GM21447 (cell line): ENCODE measurements around the gene PMM2.

ENCODE experiments used
- ATAC-seq: cut with Tn5 transposase; IDR thresholded peaks from one replicate; pipeline ENCODE4 v1.9.1; 2021; ENCODE audit not compliant: unreplicated experiment

PMM2 gene

DNA sequence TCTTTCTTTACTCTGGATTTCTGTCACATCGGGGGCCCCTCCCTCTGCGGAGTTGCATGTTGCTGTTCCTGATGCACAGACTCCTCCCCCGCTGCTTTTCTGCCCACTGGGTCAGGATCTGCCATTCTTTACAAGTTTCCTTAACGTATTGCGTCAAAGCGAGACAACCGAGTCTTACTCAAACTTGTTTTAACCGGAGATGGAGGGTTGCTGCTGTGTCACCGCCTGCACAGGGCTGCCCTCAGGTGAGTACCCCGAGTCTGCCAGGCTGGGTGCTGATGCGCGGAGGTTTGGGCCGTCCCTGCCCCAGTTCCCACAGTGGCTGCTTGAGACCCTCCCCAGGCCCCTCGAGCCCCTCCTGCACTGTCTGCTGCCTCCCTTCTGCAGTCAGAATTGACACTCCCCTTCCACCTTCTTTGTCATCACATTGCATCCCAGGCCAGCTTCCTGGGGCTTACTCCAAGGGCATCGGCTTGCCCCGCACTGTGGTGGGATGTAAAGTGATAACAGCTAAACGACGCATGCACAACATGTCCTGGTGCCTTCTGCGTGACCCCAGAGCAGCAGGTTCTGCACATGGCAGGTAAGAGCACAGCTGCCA, 51.9 kb downstream of the PMM2 start:
- no peak for ATAC-seq

DNA sequence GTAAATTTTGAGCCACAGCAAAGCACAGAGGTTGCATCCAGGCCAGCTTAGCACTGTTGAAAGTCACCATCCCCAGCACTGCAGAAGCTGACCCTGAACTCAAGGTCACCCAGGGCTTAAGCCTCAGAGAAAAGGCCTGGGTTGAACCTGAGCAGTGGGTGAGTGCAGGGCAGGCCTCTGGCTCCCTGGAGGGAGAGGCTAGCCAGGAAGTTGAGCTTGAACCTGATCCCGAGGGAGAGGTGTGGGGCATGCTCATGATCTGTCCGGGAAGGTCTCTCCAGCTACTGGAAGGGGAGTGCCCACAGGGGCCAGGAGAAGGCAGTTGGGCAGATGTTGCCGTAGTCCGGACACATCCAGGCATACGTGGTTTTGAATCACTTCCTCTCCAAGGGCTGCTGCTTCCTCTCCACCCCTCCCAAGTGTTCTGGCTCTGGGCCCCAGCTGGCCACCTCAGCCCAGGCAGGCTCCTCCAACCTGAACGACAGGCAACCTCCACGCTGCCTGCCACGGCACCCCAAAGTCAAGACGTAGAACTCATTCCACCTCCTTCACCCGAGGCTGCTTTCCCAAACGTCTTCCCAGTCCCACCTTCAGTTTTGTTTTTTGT, 52.7 kb downstream of the PMM2 start:
- no peak for ATAC-seq

DNA sequence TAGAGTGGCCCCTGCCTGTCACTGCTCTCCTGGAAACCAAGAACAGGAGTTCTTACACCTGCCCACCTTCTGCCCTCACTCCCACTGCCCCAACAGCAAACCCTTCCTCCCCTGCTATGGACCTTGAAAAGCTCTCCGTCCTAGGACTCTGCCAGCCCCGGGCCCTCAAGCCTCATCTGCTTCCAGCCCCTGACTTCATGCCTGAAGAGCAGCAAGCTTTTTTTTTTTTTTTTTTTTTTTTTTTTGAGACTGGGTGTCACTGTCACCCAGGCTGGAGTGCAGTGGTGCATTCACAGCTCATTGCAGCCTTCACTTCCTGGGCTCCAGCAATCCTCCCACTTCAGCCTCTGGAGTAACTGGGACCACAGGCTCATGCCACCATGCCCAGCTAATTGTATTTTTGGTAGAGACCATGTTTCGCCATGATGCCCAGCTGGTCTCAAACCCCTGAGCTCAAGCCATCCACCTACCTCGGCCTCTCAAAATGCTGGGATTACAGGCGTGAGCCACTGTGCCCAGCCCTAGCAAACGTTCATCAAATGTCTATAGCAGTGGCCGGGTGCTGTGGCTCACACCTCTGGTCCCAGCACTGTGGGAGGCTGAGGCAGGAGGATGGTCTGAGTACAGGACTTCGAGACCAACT, 54.2 kb downstream of the PMM2 start:
- no peak for ATAC-seq

DNA sequence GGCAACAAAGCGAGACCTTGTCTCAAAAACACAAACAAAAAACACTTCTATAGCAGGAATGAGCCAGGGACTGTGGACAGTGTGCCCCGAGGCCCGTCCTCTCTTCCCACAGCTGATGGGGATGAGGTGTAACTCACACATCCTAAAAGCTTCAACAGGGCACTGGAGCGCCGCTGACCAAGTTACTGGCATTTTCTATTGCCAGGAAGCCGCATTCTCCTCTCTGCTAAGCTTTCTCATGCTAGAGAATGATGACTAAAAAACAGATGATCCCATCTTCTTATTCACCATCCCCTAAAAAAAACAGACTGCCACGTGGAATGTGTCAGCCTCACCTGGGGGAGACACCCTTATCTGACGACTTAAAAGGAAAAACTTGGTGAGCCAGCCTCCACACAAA, 54.9 kb downstream of the PMM2 start:
- ATAC-seq = no peak

DNA sequence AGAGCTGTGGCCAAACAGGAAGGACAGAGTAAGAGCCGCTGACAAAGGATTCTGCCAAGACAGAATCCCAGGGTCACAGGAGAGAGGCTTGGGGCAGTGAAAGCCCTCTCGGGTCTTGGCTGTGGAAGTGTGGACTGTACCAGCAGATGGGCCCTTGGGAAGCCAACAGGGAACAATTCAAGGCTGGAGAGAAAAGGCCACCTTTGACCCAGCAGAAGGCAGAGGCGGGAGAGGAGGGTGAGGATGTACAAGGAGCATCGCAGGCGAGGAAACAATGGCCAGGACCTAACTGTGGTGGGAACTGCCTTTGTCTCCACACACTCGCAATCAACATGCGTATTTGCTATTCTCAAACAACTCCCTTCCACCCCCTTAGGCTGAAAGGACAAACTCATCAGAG, 55.5 kb downstream of the PMM2 start:
- no peak for ATAC-seq

DNA sequence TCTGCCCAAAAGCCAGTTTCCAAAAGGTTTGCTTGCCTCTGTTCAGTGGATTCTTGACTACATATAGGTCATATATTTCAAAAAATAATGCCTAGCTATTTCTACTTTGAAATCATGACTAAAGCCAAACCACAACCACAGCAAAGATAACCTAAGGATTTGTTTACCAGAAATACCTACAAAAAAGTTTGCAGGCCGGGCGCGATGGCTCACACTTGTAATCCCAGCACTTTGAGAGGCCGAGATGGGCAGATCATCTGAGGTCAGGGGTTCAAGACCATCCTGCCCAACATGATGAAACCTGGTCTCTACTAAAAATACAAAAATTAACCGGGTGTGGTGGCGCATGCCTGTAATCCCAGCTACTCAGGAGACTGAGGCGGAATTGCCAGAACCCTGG, 56.0 kb downstream of the PMM2 start:
- ATAC-seq = no peak

DNA sequence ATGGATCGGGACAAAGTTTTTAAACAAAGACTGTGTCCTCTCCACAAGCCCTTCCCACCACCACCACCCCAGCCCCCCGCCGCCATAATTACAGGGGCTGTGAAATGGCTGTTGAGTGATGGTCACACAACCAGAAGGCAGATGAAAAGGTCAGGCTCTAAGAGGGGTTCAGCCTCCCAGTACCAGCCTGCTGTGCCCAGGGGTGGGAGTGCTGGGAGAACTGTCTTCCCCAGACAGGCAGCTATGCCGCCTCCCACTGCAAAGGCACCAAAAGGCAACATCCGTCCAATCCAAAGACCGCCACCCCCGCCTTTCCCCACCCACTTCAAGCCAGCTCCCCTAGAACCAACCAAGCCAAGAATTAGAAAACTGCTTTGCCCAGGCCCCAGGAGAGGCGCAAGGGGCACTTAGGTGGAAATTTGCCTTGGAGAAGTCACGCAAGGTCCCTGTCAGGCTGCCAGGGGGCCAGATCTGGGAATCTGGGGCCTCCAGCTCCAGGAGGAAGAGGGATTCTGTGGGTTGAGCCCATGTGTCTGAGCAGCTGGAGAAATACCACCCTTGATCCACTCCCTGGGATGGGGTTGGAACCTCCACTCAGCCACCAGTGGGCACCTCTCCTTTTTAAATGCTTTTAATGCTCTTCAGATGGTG, 56.8 kb downstream of the PMM2 start:
- ATAC-seq = no peak

DNA sequence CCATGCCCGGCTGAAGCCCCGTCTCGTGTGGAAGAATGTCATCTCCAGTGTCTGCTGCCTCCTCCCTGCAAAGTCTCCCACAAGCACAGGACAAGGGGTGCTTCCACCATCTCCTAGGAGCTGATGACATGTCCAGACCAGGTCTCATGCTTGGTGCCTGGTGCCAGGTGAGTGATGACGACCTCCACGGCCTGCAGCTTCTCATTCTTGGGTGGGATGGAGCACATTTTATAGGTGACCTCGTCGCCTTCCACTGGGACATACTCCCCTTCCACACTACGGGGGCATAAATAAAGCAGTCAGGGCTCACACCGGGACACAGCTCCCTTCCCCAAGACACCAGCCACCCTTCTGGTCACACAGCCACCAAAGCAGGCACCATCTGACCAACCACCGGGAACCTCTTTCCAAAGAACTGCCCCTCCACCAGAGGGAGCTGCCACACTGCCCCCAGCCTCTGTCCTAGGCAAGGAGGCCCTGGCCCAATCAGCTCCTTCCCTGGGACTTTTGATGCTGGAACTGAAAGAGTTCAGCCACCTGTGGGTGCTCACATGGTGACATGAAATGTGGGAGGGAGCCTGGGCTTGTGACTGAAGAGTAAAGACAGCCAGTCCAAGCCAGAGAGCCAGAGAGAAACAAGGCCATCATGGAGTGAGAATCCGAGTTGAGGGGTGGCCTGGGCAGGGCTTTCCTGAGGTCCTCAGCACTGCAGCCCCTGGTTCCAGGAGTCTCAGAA, 57.6 kb downstream of the PMM2 start:
- no peak for ATAC-seq

DNA sequence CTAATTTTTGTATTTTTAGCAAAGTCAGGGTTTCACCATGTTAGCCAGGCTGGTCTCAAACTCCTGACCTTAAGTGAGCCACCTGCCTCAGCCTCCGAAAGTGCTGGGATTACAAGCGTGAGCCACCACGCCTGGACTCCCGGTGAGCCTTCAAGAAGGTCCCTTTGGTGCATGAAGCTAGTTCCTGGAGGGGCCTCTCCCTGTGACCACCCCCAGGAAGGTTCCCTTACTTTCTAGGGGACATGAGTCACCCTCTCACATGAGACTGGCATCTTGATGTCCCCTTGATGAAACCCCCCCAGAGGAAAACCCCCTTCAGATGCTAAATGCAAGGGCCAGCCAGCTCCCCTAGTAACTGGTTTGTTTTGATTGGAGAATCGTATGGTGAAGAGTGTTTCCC, 58.3 kb downstream of the PMM2 start:
- ATAC-seq = no peak

DNA sequence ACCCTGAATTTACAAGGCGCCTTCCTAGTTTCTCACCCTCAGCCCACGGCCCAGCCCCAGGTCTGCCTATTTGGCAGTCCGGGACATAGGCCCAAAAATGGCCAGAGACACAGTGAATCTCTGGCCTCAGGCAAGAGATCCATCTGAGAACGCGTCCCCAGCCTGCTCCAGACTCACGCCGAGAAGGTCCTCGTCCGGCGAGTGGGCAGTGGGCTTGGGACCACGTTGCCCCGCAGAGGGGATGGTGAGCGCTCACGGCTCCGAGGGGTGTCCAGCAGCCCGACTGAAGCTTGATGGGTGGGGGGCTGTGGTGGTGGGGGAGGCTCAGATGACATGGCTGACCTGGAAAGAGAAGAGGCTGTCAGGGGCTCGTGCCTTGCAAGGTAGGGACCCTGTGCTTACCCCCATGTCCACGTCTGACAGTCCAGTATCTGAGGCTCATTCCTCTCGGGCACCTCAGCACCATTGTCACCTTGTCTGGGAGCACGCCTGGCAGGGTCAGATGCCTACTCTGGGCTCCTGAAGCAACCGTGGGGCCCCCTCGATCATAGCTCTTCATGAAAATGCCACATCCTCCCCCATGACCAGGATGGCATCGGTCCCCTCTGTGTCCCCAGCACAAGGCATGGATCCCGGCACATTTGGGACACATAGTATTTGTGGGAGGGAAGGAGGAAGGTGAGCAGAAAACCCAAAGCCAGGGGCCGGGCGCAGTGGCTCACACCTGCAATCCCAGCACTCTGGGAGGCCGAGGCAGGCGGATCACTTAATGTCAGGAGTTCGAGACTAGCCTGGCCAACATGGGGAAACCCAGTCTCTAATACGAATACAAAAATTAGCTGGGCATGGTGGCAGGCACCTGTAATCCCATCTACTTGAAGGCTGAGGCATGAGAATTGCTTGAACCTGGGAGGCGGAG, 61.6 kb downstream of the PMM2 start:
- ATAC-seq = no peak

DNA sequence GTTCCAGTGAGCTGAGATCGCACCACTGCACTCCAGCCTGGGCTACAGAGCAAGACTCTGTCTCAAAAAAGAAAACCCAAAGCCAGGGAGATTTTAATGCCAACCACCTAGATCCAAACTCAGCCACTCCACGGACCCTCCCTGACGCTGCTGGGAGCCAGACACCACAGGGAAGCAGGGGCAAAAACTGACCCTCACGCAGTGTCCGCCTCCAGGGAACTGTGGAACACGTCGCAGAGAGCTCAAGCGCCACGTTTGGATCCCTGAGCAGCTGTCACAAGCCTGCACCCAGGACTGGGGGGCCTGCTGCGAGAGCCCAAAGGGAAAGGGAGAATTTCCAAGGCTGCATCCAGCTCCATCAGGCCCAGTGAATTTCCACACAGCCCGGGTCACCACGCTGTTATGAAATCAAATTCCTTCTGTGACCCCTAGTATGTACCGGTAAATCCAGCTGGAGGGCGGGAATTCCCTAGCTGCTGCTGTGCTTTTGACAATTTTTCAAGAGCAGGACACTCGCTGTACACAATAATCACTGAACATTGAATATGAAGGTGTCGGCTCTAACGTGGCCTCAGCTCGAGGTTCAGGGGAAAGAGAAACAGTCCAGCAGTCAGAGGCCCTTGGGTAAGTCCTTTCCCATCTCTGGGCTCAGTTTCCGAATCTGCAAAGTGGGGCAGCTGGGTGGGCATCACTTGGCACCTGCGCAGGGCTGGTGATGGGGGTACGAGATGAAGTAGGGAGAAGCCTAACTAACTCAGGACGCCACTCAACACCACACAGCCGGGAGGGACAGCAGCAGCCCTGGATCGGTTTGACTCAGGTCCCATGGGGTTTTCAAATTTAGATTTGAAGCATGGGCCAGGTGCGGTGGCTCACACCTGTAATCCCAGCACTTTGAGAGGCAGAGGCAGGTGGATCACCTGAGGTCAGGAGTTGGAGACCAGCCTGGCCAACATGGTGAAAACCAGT, 62.6 kb downstream of the PMM2 start:
- no peak for ATAC-seq

DNA sequence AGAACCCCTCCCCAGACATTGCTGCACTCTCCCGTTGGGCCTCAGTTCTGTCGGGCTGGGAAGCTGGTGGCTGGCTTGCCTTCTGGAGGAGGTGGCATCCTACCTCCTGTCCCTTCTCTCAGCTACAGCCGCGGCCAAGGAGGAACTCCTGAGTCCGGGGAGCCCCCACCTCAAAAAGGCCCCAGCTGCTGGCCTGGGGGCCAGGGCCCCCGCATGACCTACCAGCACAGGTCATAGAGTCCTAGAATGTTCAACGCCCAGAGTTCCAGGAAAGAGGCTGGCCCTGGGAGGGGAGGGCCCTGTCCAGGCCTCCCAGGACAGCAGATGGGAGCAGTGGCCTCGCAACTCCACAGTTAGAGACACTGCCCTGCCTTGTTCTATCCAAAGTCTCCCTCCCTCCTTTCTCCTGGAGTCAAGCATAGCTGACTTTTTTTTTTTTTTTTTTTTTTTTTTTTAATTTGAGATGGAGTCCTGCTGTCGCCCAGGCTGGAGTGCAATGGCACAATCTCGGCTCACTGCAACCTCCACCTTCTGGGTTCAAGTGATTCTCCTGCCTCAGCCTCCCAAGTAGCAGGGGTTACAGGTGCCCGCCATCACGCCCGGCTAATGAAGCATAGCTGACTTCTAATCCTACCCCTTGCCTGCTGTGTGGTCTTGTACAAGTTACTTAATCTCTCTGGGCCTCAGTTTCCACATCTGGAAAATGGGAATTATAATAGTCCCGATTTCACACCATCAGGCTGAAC, 64.1 kb downstream of the PMM2 start:
- ATAC-seq = no peak

DNA sequence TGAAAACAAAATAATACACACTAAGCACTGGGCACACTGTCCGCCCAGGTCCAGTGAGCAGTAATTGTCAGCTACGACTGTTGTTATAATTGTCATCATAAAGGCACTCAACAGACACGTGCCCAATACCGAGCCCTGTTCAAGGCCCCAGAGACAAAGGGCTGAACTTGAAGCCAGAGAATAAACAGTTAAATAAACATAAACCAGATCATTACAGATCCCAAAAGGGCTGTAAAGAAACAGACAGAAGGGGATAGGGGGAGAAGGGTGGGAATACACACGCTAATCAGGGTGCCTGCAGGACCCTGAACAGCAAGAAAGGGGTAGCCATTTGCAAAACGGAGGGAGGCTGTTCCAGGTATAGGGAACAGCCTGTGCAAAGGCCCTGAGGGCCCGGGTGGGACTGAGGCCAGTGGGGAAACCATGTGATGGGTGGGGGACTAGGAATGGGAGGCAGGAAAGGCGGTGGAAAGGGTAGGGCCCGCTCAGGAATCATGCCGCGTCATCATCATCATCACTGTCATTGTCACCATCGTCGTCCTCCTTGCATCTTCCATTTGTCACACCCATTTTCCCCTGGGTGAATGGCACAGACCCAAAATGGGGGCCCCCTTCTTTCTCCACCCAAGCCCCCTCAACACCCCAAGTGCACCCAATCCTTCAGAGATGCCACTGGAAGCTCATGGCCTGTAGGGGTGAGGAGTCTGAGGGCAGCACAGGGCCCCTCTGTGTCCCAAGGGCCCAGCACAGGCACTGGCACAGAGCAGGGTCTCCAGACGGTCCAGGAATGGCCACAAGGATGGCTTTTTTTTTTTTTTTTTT, 64.9 kb downstream of the PMM2 start:
- no peak for ATAC-seq

DNA sequence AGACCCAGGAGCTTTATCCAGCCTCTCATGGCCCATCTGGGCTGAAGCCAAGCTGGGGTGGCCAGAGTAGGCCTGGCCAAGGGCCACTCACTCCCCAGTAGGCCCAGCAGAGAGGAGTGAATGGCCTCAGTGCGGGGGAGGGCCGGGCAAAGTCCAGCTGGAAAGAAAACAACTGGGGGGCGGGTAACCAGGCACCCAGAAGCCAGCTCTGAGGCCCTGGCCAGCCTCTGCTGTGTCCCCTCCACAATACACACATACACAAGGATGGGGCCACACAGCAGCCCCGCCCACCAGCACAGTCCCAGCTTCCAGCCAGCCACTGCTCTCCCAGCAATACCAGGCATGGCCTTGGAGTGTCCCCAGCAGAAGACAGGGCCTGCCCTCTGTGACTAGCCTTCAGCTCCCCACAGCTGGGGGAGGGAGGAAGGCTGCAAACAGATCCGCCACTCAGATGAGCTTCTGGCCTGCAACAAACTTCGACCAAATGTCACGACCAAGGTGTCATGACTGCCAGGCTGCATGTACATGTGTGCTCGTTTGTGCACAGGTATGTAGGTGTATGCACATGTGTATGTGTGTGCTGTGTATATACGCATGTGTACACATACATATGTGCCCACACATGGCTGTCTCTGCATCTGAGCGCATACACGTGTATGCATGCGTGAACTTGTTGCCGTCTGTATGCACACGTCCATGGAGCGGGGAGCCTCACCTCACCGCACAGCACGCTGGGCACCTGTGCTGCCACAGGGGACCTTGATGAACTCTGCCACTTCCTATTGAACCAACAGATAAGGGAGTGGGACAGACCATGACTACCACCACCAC, 66.2 kb downstream of the PMM2 start:
- ATAC-seq = no peak

DNA sequence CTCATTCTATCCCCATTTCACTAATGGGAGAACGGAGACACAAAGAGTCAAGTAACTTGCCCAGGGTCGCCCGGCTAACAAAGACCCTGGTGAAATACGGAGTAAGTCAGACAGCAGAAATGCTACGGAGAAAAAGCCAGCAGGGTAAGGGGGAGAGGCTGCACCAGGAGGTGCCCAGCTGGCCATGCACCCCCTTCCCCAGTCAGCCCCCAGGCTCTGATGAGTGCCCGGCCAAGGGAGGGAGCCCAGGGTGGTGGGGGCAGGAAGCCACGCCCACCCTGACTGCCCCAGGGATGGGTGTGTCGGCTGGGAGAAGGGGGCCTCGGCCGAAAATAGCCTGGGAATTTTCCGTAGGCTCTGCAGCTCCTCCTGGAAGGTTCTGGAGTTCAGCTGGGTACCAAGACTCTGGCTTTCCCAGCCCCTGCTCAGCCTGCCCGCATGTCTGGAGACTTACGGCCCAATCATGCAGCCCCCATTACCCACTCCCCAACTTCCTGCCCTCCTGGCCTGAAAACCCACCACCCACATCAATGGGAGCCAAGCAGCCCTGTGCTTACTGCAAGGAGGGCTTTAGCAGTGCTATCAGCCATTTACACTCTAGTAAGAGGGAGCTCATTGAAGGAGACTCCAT, 67.0 kb downstream of the PMM2 start:
- ATAC-seq = no peak

DNA sequence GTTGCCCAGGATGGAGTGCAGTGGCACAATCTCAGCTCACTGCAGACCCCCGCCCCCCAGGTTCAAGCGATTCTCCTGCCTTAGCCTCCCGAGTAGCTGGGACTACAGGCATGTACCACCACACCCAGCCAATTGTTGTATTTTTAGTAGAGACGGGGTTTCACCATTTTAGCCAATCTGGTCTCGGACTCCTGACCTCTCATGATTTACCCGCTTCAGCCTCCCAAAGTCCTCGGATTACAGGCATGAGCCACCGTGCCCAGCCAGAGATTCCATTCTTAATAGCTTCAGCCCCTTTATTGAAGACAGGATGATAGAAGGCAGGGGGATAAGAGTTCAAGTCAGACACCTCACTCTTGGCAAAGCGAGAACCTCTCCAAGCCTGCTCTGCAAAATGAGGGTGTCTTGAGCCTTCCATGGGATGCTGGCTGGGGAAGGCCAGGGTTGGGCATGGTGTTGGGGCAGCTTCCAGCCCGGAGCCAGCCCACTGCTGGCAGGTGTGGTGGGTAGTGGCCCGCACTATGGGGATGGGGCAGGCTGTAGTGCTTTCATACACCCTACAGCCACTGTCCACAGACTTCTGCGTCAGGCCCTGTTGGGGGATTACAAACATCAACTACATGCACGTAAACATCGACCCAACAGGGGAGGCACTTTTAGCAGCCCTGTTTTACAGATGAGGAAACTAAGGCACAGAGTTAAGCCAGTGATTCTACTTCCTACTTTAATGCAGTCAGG, 67.7 kb downstream of the PMM2 start:
- no peak for ATAC-seq
